Endothelial cell of umbilical vein (primary cell): ENCODE measurements around the gene ZNF423.

Experiments
- CTCF ChIP-seq, 2 donors: IDR thresholded peaks; 1 replicate in 1 of 2; 2 replicates in 1 of 2; pipeline ENCODE4 v1.5.1; 2011; ENCODE audit warnings: low read length in 2 of 2, mild to moderate bottlenecking in 2 of 2, moderate library complexity in 2 of 2, control low read depth in 1 of 2, inconsistent platforms in 1 of 2, low read depth in 1 of 2; ENCODE audit not compliant: insufficient read depth in 1 of 2; ENCODE audit errors: extremely low read depth in 1 of 2
- EZH2 ChIP-seq: IDR thresholded peaks from 2 replicates; pipeline ENCODE4 v1.6.1; 2012; ENCODE audit warnings: borderline replicate concordance, low read depth, mild to moderate bottlenecking, moderate library complexity, low read length, inconsistent platforms; ENCODE audit not compliant: severe bottlenecking
- POLR2A ChIP-seq: IDR thresholded peaks from 2 replicates; pipeline ENCODE4 v1.6.1; 2012; ENCODE audit warnings: low read depth, mild to moderate bottlenecking, control low read depth, low read length
- POLR2AphosphoS5 ChIP-seq: IDR thresholded peaks from 2 replicates; pipeline ENCODE4 v1.6.1; 2012; ENCODE audit warnings: low read depth, mild to moderate bottlenecking, control low read depth, low read length, moderate library complexity; ENCODE audit not compliant: insufficient read depth

GRCh38 chr16:49671333-49671732 lies 184.6 kb downstream of the ZNF423 start:
- TF ChIP-seq POLR2AphosphoS5 = no peak
- no peak for TF ChIP-seq CTCF (IDR thresholded peaks at IDR 0.05; ENCODE audit: extremely low read depth in 1 of 2, insufficient read depth in 1 of 2, low read depth in 1 of 2, low read length in 2 of 2)
- TF ChIP-seq EZH2 = no peak
- no peak for TF ChIP-seq POLR2A
